SW 1271 (cell line): ENCODE measurements around the gene IRS1.

Source experiments
- DNase-seq, 2 experiments: peaks; one replicate each; lab custom pipeline; 2025; lab: John Stamatoyannopoulos, UW

IRS1 gene

GRCh38 chr2:226790011-226790410 lies 9.6 kb downstream of the IRS1 start:
- DNase-seq: no peak

GRCh38 chr2:226788881-226789490 lies 10.6 kb downstream of the IRS1 start:
- no peak for DNase-seq

GRCh38 chr2:226788064-226788463 lies 11.6 kb downstream of the IRS1 start:
- no peak for DNase-seq

GRCh38 chr2:226783885-226784284 lies 15.7 kb downstream of the IRS1 start:
- DNase-seq: no peak

GRCh38 chr2:226782092-226782713 lies 17.4 kb downstream of the IRS1 start:
- DNase-seq: no peak

GRCh38 chr2:226780431-226780830 lies 19.2 kb downstream of the IRS1 start:
- no peak for DNase-seq

- no peak for DNase-seq
Observed at GRCh38 chr2:226777611-226778010, 22.0 kb downstream of the IRS1 start.

GRCh38 chr2:226776104-226776503 lies 23.5 kb downstream of the IRS1 start:
- DNase-seq: no peak

GRCh38 chr2:226775032-226775509 lies 24.5 kb downstream of the IRS1 start:
- no peak for DNase-seq

- no peak for DNase-seq
Observed at GRCh38 chr2:226773291-226773690, 26.3 kb downstream of the IRS1 start.

- peak in 1 of 2 experiments; percentile 42 for DNase-seq
Observed at GRCh38 chr2:226772389-226773179, 27.0 kb downstream of the IRS1 start.

- no peak for DNase-seq
Observed at GRCh38 chr2:226771067-226771466, 28.6 kb downstream of the IRS1 start.

GRCh38 chr2:226767056-226767813 lies 32.4 kb downstream of the IRS1 start:
- DNase-seq: no peak

- DNase-seq: no peak
Observed at GRCh38 chr2:226766352-226767055, 33.1 kb downstream of the IRS1 start.

- no peak for DNase-seq
Observed at GRCh38 chr2:226763320-226763719, 36.3 kb downstream of the IRS1 start.

- no peak for DNase-seq
Observed at GRCh38 chr2:226761195-226761583, 38.4 kb downstream of the IRS1 start.

- DNase-seq: peak; percentile 3 to 53
Observed at GRCh38 chr2:226760412-226761194, 39.0 kb downstream of the IRS1 start.

- no peak for DNase-seq
Observed at GRCh38 chr2:226759768-226760167, 39.9 kb downstream of the IRS1 start.

GRCh38 chr2:226758921-226759640 lies 40.5 kb downstream of the IRS1 start:
- no peak for DNase-seq

- no peak for DNase-seq
Observed at GRCh38 chr2:226756131-226756530, 43.5 kb downstream of the IRS1 start.
